ENCODE measurements around the gene AKNAD1.
"Not testable (repeated sequence)": the region's sequence is repeated elsewhere in the genome, so short reads cannot be mapped to it uniquely, and the experiment has no call there.

Gene AKNAD1

GRCh38 chr1:108856994-108857393, at the start of gene AKNAD1:
Gene AKNAD1, minus strand, starts transcription at chr1:108857094. Its CDS starts 4,430 bp downstream, at chr1:108852664.
- H3K36me3 ChIP-seq (ENCODE audit: control insufficient read depth, insufficient read depth, low read length): no peaks in the 10 kb centered on the region
- peaks cover 5% of the 10 kb centered on the region for H3K4me1 ChIP-seq (ENCODE audit: control insufficient read depth, insufficient read depth, low read length)
- H3K9ac ChIP-seq (ENCODE audit: low read depth, low read length): no peak within 1 kb of the TSS
- H3K4me3 ChIP-seq (ENCODE audit: low read depth, low read length): no peak within 1 kb of the TSS
- H3K9me3 ChIP-seq (ENCODE audit: control insufficient read depth, insufficient read depth, low read length): no peaks in the 10 kb centered on the region
- no peaks in the 10 kb centered on the region for H3K27me3 ChIP-seq (ENCODE audit: control insufficient read depth, insufficient read depth, low read length)

GRCh38 chr1:108901106-108901505, 44.2 kb upstream of the AKNAD1 start:
- Histone ChIP-seq H3K4me1 (ENCODE audit: control insufficient read depth, insufficient read depth, low read length) (peaks cover 12% of the 10 kb centered on the region), H3K9me3 (ENCODE audit: control insufficient read depth, insufficient read depth, low read length) (no peaks in the 10 kb centered on the region), H3K36me3 (ENCODE audit: control insufficient read depth, insufficient read depth, low read length) (no peaks in the 10 kb centered on the region), H3K27me3 (ENCODE audit: control insufficient read depth, insufficient read depth, low read length) (no peaks in the 10 kb centered on the region), H3K9ac (ENCODE audit: low read depth, low read length) (no peak overlapping the region), H3K4me3 (ENCODE audit: low read depth, low read length) (no peak overlapping the region)

GRCh38 chr1:108897865-108898720, 41.2 kb upstream of the AKNAD1 start:
- no peak overlapping the region for H3K4me3 ChIP-seq (ENCODE audit: low read depth, low read length)
- H3K27me3 ChIP-seq (ENCODE audit: control insufficient read depth, insufficient read depth, low read length): no peaks in the 10 kb centered on the region
- H3K9me3 ChIP-seq (ENCODE audit: control insufficient read depth, insufficient read depth, low read length): no peaks in the 10 kb centered on the region
- no peaks in the 10 kb centered on the region for H3K36me3 ChIP-seq (ENCODE audit: control insufficient read depth, insufficient read depth, low read length)
- H3K4me1 ChIP-seq (ENCODE audit: control insufficient read depth, insufficient read depth, low read length): peaks cover 12% of the 10 kb centered on the region
- H3K9ac ChIP-seq (ENCODE audit: low read depth, low read length): no peak overlapping the region

GRCh38 chr1:108896146-108897145, 39.6 kb upstream of the AKNAD1 start:
- Histone ChIP-seq H3K4me3 (ENCODE audit: low read depth, low read length) (no peak overlapping the region), H3K9me3 (ENCODE audit: control insufficient read depth, insufficient read depth, low read length) (no peaks in the 10 kb centered on the region), H3K36me3 (ENCODE audit: control insufficient read depth, insufficient read depth, low read length) (no peaks in the 10 kb centered on the region), H3K27me3 (ENCODE audit: control insufficient read depth, insufficient read depth, low read length) (no peaks in the 10 kb centered on the region), H3K4me1 (ENCODE audit: control insufficient read depth, insufficient read depth, low read length) (peaks cover 12% of the 10 kb centered on the region), H3K9ac (ENCODE audit: low read depth, low read length) (no peak overlapping the region)

- Histone ChIP-seq H3K9me3 (ENCODE audit: control insufficient read depth, insufficient read depth, low read length) (no peaks in the 10 kb centered on the region), H3K36me3 (ENCODE audit: control insufficient read depth, insufficient read depth, low read length) (no peaks in the 10 kb centered on the region), H3K4me3 (ENCODE audit: low read depth, low read length) (no peak overlapping the region), H3K27me3 (ENCODE audit: control insufficient read depth, insufficient read depth, low read length) (no peaks in the 10 kb centered on the region), H3K9ac (ENCODE audit: low read depth, low read length) (no peak overlapping the region), H3K4me1 (ENCODE audit: control insufficient read depth, insufficient read depth, low read length) (peaks cover 12% of the 10 kb centered on the region)
These were observed 36.2 kb upstream of the AKNAD1 start for GRCh38 chr1:108893141-108893530.

- Histone ChIP-seq H3K36me3 (ENCODE audit: control insufficient read depth, insufficient read depth, low read length) (no peaks in the 10 kb centered on the region), H3K4me1 (ENCODE audit: control insufficient read depth, insufficient read depth, low read length) (peaks cover 12% of the 10 kb centered on the region), H3K27me3 (ENCODE audit: control insufficient read depth, insufficient read depth, low read length) (no peaks in the 10 kb centered on the region), H3K9me3 (ENCODE audit: control insufficient read depth, insufficient read depth, low read length) (no peaks in the 10 kb centered on the region), H3K9ac (ENCODE audit: low read depth, low read length) (no peak overlapping the region), H3K4me3 (ENCODE audit: low read depth, low read length) (no peak overlapping the region)
These were observed 35.7 kb upstream of the AKNAD1 start for GRCh38 chr1:108892356-108893140.

GRCh38 chr1:108889706-108890384, 33.0 kb upstream of the AKNAD1 start:
- H3K27me3 ChIP-seq (ENCODE audit: control insufficient read depth, insufficient read depth, low read length): no peaks in the 10 kb centered on the region
- no peak overlapping the region for H3K9ac ChIP-seq (ENCODE audit: low read depth, low read length)
- H3K4me1 ChIP-seq (ENCODE audit: control insufficient read depth, insufficient read depth, low read length): no peaks in the 10 kb centered on the region
- no peaks in the 10 kb centered on the region for H3K36me3 ChIP-seq (ENCODE audit: control insufficient read depth, insufficient read depth, low read length)
- no peaks in the 10 kb centered on the region for H3K9me3 ChIP-seq (ENCODE audit: control insufficient read depth, insufficient read depth, low read length)
- H3K4me3 ChIP-seq (ENCODE audit: low read depth, low read length): no peak overlapping the region

- not testable (repeated sequence) for H3K27me3 ChIP-seq (ENCODE audit: control insufficient read depth, insufficient read depth, low read length); H3K4me1 ChIP-seq (ENCODE audit: control insufficient read depth, insufficient read depth, low read length); H3K4me3 ChIP-seq (ENCODE audit: low read depth, low read length); H3K9ac ChIP-seq (ENCODE audit: low read depth, low read length); H3K9me3 ChIP-seq (ENCODE audit: control insufficient read depth, insufficient read depth, low read length); H3K36me3 ChIP-seq (ENCODE audit: control insufficient read depth, insufficient read depth, low read length)
These were observed 32.2 kb upstream of the AKNAD1 start for GRCh38 chr1:108889006-108889645.

GRCh38 chr1:108886292-108886691, 29.4 kb upstream of the AKNAD1 start:
- Histone ChIP-seq H3K36me3 (ENCODE audit: control insufficient read depth, insufficient read depth, low read length) (no peaks in the 10 kb centered on the region), H3K9ac (ENCODE audit: low read depth, low read length) (no peak overlapping the region), H3K4me3 (ENCODE audit: low read depth, low read length) (no peak overlapping the region), H3K27me3 (ENCODE audit: control insufficient read depth, insufficient read depth, low read length) (no peaks in the 10 kb centered on the region), H3K4me1 (ENCODE audit: control insufficient read depth, insufficient read depth, low read length) (no peaks in the 10 kb centered on the region), H3K9me3 (ENCODE audit: control insufficient read depth, insufficient read depth, low read length) (no peaks in the 10 kb centered on the region)

- Histone ChIP-seq H3K27me3 (ENCODE audit: control insufficient read depth, insufficient read depth, low read length) (no peaks in the 10 kb centered on the region), H3K9ac (ENCODE audit: low read depth, low read length) (no peak overlapping the region), H3K9me3 (ENCODE audit: control insufficient read depth, insufficient read depth, low read length) (no peaks in the 10 kb centered on the region), H3K36me3 (ENCODE audit: control insufficient read depth, insufficient read depth, low read length) (no peaks in the 10 kb centered on the region), H3K4me1 (ENCODE audit: control insufficient read depth, insufficient read depth, low read length) (no peaks in the 10 kb centered on the region), H3K4me3 (ENCODE audit: low read depth, low read length) (no peak overlapping the region)
These were observed 28.1 kb upstream of the AKNAD1 start for GRCh38 chr1:108884968-108885367.
